ENCODE data around the gene TIMM13. TPM values are rescaled to one million over a fixed set of nuclear protein-coding genes. Genes with fewer than 3 reads are reported as not detected.
"Not testable (repeated sequence)": the region's sequence is repeated elsewhere in the genome, so short reads cannot be mapped to it uniquely, and the experiment has no call there.

Gene TIMM13
- polyA plus RNA-seq, 3 donors = 17.3 to 89.3 (median 72.4) TPM

GRCh38 chr19:2394054-2394441 is 33.3 kb downstream of the TIMM13 start:
- peak overlapping the region; percentile 69 for H2AFZ ChIP-seq (ENCODE audit: insufficient read depth, low read depth, low read length, poor library complexity, severe bottlenecking)
- peak overlapping the region; percentile 76 to 94 (median 92) for H3K27ac Mint-ChIP-seq
- H3K27me3 Mint-ChIP-seq (ENCODE audit: low read depth in 3 of 3) = peaks cover under 1 to 7% (median 5%) of the 10 kb centered on the region in 3 donors

GRCh38 chr19:2392899-2393298 is 34.5 kb downstream of the TIMM13 start:
- not testable (repeated sequence) for H2AFZ ChIP-seq (ENCODE audit: insufficient read depth, low read depth, low read length, poor library complexity, severe bottlenecking); DNase-seq; H3K27ac ChIP-seq (ENCODE audit: low read depth in 1 of 2, low read length in 2 of 2); H3K9me3 ChIP-seq (replicated peaks in 1 of 2; ENCODE audit: control insufficient read depth in 1 of 2, insufficient read depth in 1 of 2, low read length in 2 of 2); H3K27me3 ChIP-seq (ENCODE audit: control insufficient read depth in 2 of 2, insufficient read depth in 2 of 2, low read length in 2 of 2); H3K4me3 Mint-ChIP-seq; H3K36me3 ChIP-seq (replicated peaks in 1 of 2; ENCODE audit: control insufficient read depth in 1 of 2, insufficient read depth in 2 of 2, low read length in 2 of 2); H3K9ac ChIP-seq (ENCODE audit: insufficient read depth, low read length, poor library complexity, severe bottlenecking); H4K20me1 ChIP-seq (ENCODE audit: insufficient read depth, low read length); H3K79me2 ChIP-seq (ENCODE audit: insufficient read depth, low read length); H3K4me2 ChIP-seq (replicated peaks; ENCODE audit: extremely low read depth, low read length, poor library complexity, severe bottlenecking); H3K4me3 ChIP-seq (replicated peaks in 1 of 3; ENCODE audit: low read depth in 2 of 3, low read length in 3 of 3); H3K9me3 Mint-ChIP-seq; H3K36me3 Mint-ChIP-seq; H3K27me3 Mint-ChIP-seq (ENCODE audit: low read depth in 3 of 3)
- WGBS (ENCODE audit: insufficient coverage) = 97% methylated on average over 4 of the region's 8 CpGs
- peaks cover 18 to 27% of the 10 kb centered on the region in 2 donors for H3K4me1 ChIP-seq (ENCODE audit: control insufficient read depth in 1 of 2, insufficient read depth in 2 of 2, low read length in 2 of 2)
- H3K4me1 Mint-ChIP-seq = peaks cover 30% of the 10 kb centered on the region
- H3K27ac Mint-ChIP-seq = peak overlapping the region in 1 of 7 donors; percentile 15
- intact Hi-C loops (cut with micrococcal nuclease) = loop anchor here in 1 of 2 donors (5.0 to 10.0 kb wide), 2 partner anchors 66 to 108 kb away; partner anchors contain the start of genes LSM7, PEAK3 and SPPL2B

More at GRCh38 chr19:2394054-2394441, 33.3 kb downstream of the TIMM13 start:
- Histone ChIP-seq H3K9ac (ENCODE audit: insufficient read depth, low read length, poor library complexity, severe bottlenecking) (peak overlapping the region; percentile 39), H3K4me3 (replicated peaks in 1 of 3; ENCODE audit: low read depth in 2 of 3, low read length in 3 of 3) (peak overlapping the region; percentile 33 to 71 (median 40)), H3K4me1 (ENCODE audit: control insufficient read depth in 1 of 2, insufficient read depth in 2 of 2, low read length in 2 of 2) (peaks cover 18 to 27% of the 10 kb centered on the region in 2 donors), H3K9me3 (replicated peaks in 1 of 2; ENCODE audit: control insufficient read depth in 1 of 2, insufficient read depth in 1 of 2, low read length in 2 of 2) (peaks cover 0 to 4% of the 10 kb centered on the region in 2 donors), H3K27me3 (ENCODE audit: control insufficient read depth in 2 of 2, insufficient read depth in 2 of 2, low read length in 2 of 2) (no peaks in the 10 kb centered on the region), H3K27ac (ENCODE audit: low read depth in 1 of 2, low read length in 2 of 2) (peak overlapping the region; percentile 59 to 75), H3K79me2 (ENCODE audit: insufficient read depth, low read length) (no peaks in the 10 kb centered on the region), H3K36me3 (replicated peaks in 1 of 2; ENCODE audit: control insufficient read depth in 1 of 2, insufficient read depth in 2 of 2, low read length in 2 of 2) (no peaks in the 10 kb centered on the region), H4K20me1 (ENCODE audit: insufficient read depth, low read length) (no peaks in the 10 kb centered on the region), H3K4me2 (replicated peaks; ENCODE audit: extremely low read depth, low read length, poor library complexity, severe bottlenecking) (peak overlapping the region; percentile 68)
- Mint-ChIP-seq H3K4me1 (peaks cover 30% of the 10 kb centered on the region), H3K36me3 (peaks cover 0 to 4% of the 10 kb centered on the region in 2 donors), H3K9me3 (peaks cover 0 to 6% (median 4%) of the 10 kb centered on the region in 7 donors), H3K4me3 (peak overlapping the region; percentile 39 to 78)
- TF ChIP-seq CTCF (IDR thresholded peaks at IDR 0.05) = no peak
- peak in 1 of 3 donors; percentile 20 for DNase-seq
- intact Hi-C loops (cut with micrococcal nuclease) = loop anchor here in 1 of 2 donors (5.0 to 10.0 kb wide), 2 partner anchors 67 to 109 kb away; partner anchors contain the start of genes LSM7, PEAK3 and SPPL2B
- WGBS (ENCODE audit: insufficient coverage) = 28% methylated on average over 3 of the region's 8 CpGs

Data from CD14-positive monocyte (primary cell).